Suprapubic skin (tissue), 4 donors: Measurements from ENCODE around the gene TECPR1.

Source experiments
- POLR2A ChIP-seq, 2 donors: fragments of 450-650 bp; IDR thresholded peaks; one replicate each; pipeline ENCODE4 v1.6.1; 2017; ENCODE audit warnings: antibody characterized with exemption in 2 of 2, mild to moderate bottlenecking in 2 of 2, moderate library complexity in 2 of 2
- POLR2AphosphoS5 ChIP-seq, 3 donors: sonication (generic); formaldehyde crosslinking; IDR thresholded peaks; one replicate each; pipeline ENCODE4 v1.6.1; 2017; ENCODE audit warnings: antibody characterized with exemption in 3 of 3
- TF ChIP-seq, protein P1 (sequence below), 2 donors: fragments of 200-600 bp in 1 of 2; fragments of 450-650 bp in 1 of 2; sonication (generic) in 1 of 2; IDR thresholded peaks; one replicate each; pipeline ENCODE4 v1.5.1; 2016 to 2019; ENCODE audit warnings: antibody characterized with exemption in 2 of 2, mild to moderate bottlenecking in 1 of 2, moderate library complexity in 1 of 2

DNA sequence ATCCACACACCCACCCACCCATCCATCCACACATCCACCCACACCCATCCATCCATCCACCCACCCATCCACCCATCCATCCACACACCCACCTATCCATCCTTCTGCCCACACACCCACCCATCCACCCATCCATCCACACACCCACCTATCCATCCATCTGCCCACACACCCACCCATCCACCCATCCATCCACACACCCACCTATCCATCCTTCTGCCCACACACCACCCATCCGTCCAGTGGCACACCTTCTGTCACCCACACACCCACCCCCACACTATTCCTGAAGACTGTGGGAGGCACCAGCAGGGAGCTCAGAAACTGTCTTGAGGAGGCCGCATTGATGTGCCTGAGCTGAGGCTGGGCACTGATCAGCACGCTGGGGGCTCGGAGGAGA lies 9.1 kb downstream of the TECPR1 start:
- TF ChIP-seq, protein P1, sequence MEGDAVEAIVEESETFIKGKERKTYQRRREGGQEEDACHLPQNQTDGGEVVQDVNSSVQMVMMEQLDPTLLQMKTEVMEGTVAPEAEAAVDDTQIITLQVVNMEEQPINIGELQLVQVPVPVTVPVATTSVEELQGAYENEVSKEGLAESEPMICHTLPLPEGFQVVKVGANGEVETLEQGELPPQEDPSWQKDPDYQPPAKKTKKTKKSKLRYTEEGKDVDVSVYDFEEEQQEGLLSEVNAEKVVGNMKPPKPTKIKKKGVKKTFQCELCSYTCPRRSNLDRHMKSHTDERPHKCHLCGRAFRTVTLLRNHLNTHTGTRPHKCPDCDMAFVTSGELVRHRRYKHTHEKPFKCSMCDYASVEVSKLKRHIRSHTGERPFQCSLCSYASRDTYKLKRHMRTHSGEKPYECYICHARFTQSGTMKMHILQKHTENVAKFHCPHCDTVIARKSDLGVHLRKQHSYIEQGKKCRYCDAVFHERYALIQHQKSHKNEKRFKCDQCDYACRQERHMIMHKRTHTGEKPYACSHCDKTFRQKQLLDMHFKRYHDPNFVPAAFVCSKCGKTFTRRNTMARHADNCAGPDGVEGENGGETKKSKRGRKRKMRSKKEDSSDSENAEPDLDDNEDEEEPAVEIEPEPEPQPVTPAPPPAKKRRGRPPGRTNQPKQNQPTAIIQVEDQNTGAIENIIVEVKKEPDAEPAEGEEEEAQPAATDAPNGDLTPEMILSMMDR (IDR thresholded peaks at IDR 0.05), result no peak
- no peak for TF ChIP-seq POLR2A (IDR thresholded peaks at IDR 0.05)
- TF ChIP-seq POLR2AphosphoS5 (IDR thresholded peaks at IDR 0.05), result no peak
